Stomach (tissue), 4 donors: Measurements from ENCODE around the gene HACL1.
"Not testable (repeated sequence)": the region's sequence is repeated elsewhere in the genome, so short reads cannot be mapped to it uniquely, and the experiment has no call there.

Experiments
- EP300 ChIP-seq: sonication (generic); formaldehyde crosslinking; IDR thresholded peaks from one replicate; pipeline ENCODE4 v1.6.1; 2017; ENCODE audit warnings: antibody characterized with exemption
- POLR2AphosphoS5 ChIP-seq, 3 donors: sonication (generic); formaldehyde crosslinking; IDR thresholded peaks; one replicate each; pipeline ENCODE4 v1.6.1; 2016; ENCODE audit warnings: antibody characterized with exemption in 3 of 3
- TF ChIP-seq, protein P1 (sequence below), 7 experiments: fragments of 450-650 bp in 4 of 7; fragments of 200-600 bp in 3 of 7; sonication (generic) in 3 of 7; IDR thresholded peaks; one replicate each; pipeline ENCODE4 v1.5.1; 2016 to 2019; ENCODE audit warnings: antibody characterized with exemption in 7 of 7, control low read depth in 2 of 7, mild to moderate bottlenecking in 1 of 7

DNA sequence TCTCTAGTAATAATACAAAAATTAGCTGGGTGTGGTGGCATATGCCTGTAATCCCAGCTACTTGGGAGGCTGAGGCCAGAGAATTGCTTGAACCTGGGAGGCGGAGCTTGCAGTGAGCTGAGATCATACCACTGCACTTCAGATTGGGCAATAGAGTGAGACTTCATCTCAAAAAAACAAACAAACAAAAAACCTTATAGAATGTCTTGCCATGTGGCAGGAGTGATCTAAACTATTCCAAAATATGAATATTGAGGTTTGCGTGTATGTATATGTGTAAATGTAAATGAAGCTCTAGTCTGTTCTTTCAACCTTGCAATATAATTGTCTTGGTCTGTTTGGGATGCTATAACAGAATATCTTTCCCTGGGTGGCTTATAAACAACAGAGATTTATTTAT is 68.8 kb downstream of the HACL1 start:
- TF ChIP-seq, protein P1, sequence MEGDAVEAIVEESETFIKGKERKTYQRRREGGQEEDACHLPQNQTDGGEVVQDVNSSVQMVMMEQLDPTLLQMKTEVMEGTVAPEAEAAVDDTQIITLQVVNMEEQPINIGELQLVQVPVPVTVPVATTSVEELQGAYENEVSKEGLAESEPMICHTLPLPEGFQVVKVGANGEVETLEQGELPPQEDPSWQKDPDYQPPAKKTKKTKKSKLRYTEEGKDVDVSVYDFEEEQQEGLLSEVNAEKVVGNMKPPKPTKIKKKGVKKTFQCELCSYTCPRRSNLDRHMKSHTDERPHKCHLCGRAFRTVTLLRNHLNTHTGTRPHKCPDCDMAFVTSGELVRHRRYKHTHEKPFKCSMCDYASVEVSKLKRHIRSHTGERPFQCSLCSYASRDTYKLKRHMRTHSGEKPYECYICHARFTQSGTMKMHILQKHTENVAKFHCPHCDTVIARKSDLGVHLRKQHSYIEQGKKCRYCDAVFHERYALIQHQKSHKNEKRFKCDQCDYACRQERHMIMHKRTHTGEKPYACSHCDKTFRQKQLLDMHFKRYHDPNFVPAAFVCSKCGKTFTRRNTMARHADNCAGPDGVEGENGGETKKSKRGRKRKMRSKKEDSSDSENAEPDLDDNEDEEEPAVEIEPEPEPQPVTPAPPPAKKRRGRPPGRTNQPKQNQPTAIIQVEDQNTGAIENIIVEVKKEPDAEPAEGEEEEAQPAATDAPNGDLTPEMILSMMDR (IDR thresholded peaks at IDR 0.05), result not testable (repeated sequence)
- TF ChIP-seq EP300; POLR2AphosphoS5 (IDR thresholded peaks at IDR 0.05): not testable (repeated sequence)
